ENCODE data around the gene MC2R. TPM values are rescaled to one million over a fixed set of nuclear protein-coding genes. Genes with fewer than 3 reads are reported as not detected.

The MC2R gene
- total RNA-seq, 1 donor from 2014 or later, result not detected

GRCh38 chr18:13835202-13835601, 80.1 kb downstream of the MC2R start:
- DNase-seq (ENCODE audit: low spot score, unreplicated experiment), result no peak
- Mint-ChIP-seq H3K36me3 (ENCODE audit: insufficient read depth) (no peaks in the 10 kb centered on the region), H3K4me1 (ENCODE audit: low read depth) (no peaks in the 10 kb centered on the region), H3K27me3 (peaks cover 6% of the 10 kb centered on the region), H3K27ac (no peak overlapping the region), H3K9me3 (ENCODE audit: low read depth) (no peaks in the 10 kb centered on the region), H3K4me3 (ENCODE audit: low read depth) (no peak overlapping the region)
- TF ChIP-seq CTCF (IDR thresholded peaks at IDR 0.05; ENCODE audit: unreplicated experiment), result no peak

- Mint-ChIP-seq H3K4me1 (ENCODE audit: low read depth) (no peaks in the 10 kb centered on the region), H3K9me3 (ENCODE audit: low read depth) (no peaks in the 10 kb centered on the region), H3K27me3 (peaks cover 7% of the 10 kb centered on the region), H3K27ac (no peak overlapping the region), H3K4me3 (ENCODE audit: low read depth) (no peak overlapping the region), H3K36me3 (ENCODE audit: insufficient read depth) (no peaks in the 10 kb centered on the region)
- no peak for DNase-seq (ENCODE audit: low spot score, unreplicated experiment)
- no peak for TF ChIP-seq CTCF (IDR thresholded peaks at IDR 0.05; ENCODE audit: unreplicated experiment)
Measured at GRCh38 chr18:13834496-13835015, 80.8 kb downstream of the MC2R start.

Other genes starting within 250 kb of the MC2R start
- 11.0 and 12.7 TPM in 2 replicates for gene FAM210A, start 189.0 kb downstream of the MC2R start, total RNA-seq
- gene RNMT, start 188.9 kb downstream of the MC2R start, total RNA-seq, result 41.0 and 47.6 TPM in 2 replicates
- not detected in 2 replicates for gene MC5R, start 91.4 kb downstream of the MC2R start, total RNA-seq
- gene ZNF519, start 216.9 kb upstream of the MC2R start, total RNA-seq, result 26.2 and 27.4 TPM in 2 replicates